Neural cell (in vitro differentiated cells): ENCODE results near the gene SPEG.

Source experiments
- CTCF ChIP-seq: fragments of 450-650 bp; IDR thresholded peaks from 2 replicates; pipeline ENCODE4 v1.5.1; 2014; ENCODE audit warnings: antibody characterized with exemption, mild to moderate bottlenecking, moderate library complexity; ENCODE audit not compliant: poor library complexity, severe bottlenecking
- EP300 ChIP-seq: fragments of 450-650 bp; conservative IDR thresholded peaks from 2 replicates; pipeline ENCODE4 v1.6.1; 2014; ENCODE audit warnings: antibody characterized with exemption, mild to moderate bottlenecking, moderate library complexity; ENCODE audit not compliant: poor library complexity, severe bottlenecking
- EZH2 ChIP-seq: fragments of 200-600, 300-800 bp; shearing (Covaris generic), sonication (generic); IDR thresholded peaks from 2 replicates; pipeline ENCODE4 v1.6.1; 2014; ENCODE audit warnings: antibody characterized with exemption, low read length, borderline replicate concordance, mild to moderate bottlenecking; ENCODE audit not compliant: insufficient read depth, poor library complexity, severe bottlenecking
- POLR2AphosphoS5 ChIP-seq: IDR thresholded peaks from 2 replicates; pipeline ENCODE4 v1.6.1; 2012
- RAD21 ChIP-seq: fragments of 450-650 bp; conservative IDR thresholded peaks from 2 replicates; pipeline ENCODE4 v1.6.1; 2014; ENCODE audit warnings: antibody characterized with exemption, mild to moderate bottlenecking, moderate library complexity
- REST ChIP-seq: IDR thresholded peaks from 2 replicates; pipeline ENCODE4 v1.6.1; 2012; ENCODE audit warnings: borderline replicate concordance
- SMC3 ChIP-seq: fragments of 450-650 bp; conservative IDR thresholded peaks from 2 replicates; pipeline ENCODE4 v1.6.1; 2014; ENCODE audit warnings: antibody characterized with exemption, mild to moderate bottlenecking, moderate library complexity; ENCODE audit not compliant: poor library complexity
- TAF1 ChIP-seq: IDR thresholded peaks from 2 replicates; pipeline ENCODE4 v1.6.1; 2012; ENCODE audit warnings: low read depth

- TF ChIP-seq CTCF (no peak), EP300 (no peak), POLR2AphosphoS5 (no peak), TAF1 (no peak), RAD21 (no peak), EZH2 (no peak), REST (no peak), SMC3 (no peak)
These were observed 87.7 kb downstream of the SPEG start for GRCh38 chr2:219522111-219523030.
